Skin epidermis (tissue), 12 donors: ENCODE measurements around the gene ZNF487.

Experiments
- H3K27ac ChIP-seq, 21 experiments: fragments of 200-600 bp; sonication (generic) in 11 of 21; one replicate each; pipeline ENCODE4 v1.5.0; 2020; ENCODE audit warnings: mild to moderate bottlenecking in 3 of 21, inconsistent platforms in 2 of 21, moderate library complexity in 2 of 21
- H3K4me3 ChIP-seq, 7 experiments: fragments of 200-600 bp; sonication (generic) in 2 of 7; one replicate each; pipeline ENCODE4 v1.5.0; 2020; ENCODE audit warnings: inconsistent platforms in 2 of 7, mild to moderate bottlenecking in 2 of 7, moderate library complexity in 1 of 7

ZNF487 gene

GRCh38 chr10:43471146-43471545 lies 34.2 kb downstream of the ZNF487 start:
- Histone ChIP-seq H3K27ac (no peak overlapping the region), H3K4me3 (no peak overlapping the region)

GRCh38 chr10:43471935-43472720 lies 35.2 kb downstream of the ZNF487 start:
- no peak overlapping the region for H3K4me3 ChIP-seq
- H3K27ac ChIP-seq, result no peak overlapping the region

GRCh38 chr10:43479275-43479674 lies 42.4 kb downstream of the ZNF487 start:
- Histone ChIP-seq H3K4me3 (no peak overlapping the region), H3K27ac (no peak overlapping the region)

GRCh38 chr10:43482319-43483078 lies 45.6 kb downstream of the ZNF487 start:
- no peak overlapping the region for H3K4me3 ChIP-seq

GRCh38 chr10:43491855-43492254 lies 54.9 kb downstream of the ZNF487 start:
- no peak overlapping the region for H3K4me3 ChIP-seq

More at GRCh38 chr10:43482319-43483078, 45.6 kb downstream of the ZNF487 start:
- no peak overlapping the region for H3K27ac ChIP-seq

GRCh38 chr10:43502931-43503330 lies 66.0 kb downstream of the ZNF487 start:
- H3K27ac ChIP-seq, result no peak overlapping the region
- no peak overlapping the region for H3K4me3 ChIP-seq

More at GRCh38 chr10:43491855-43492254, 54.9 kb downstream of the ZNF487 start:
- H3K27ac ChIP-seq, result no peak overlapping the region

GRCh38 chr10:43524434-43525247 lies 87.7 kb downstream of the ZNF487 start:
- Histone ChIP-seq H3K27ac (no peak overlapping the region), H3K4me3 (no peak overlapping the region)
